ENCODE data around the gene VAPA.

GRCh38 chr18:9907867-9908266 lies 5.9 kb upstream of the VAPA start:
- no peak for TF ChIP-seq CTCF (conservative IDR thresholded peaks at IDR 0.05 in 1 of 2, IDR thresholded peaks at IDR 0.05 in 1 of 2; ENCODE audit: low read depth in 1 of 2, low read length in 2 of 2)
- TF ChIP-seq EZH2 (IDR thresholded peaks at IDR 0.05; ENCODE audit: low read length, missing control alignments): no peak
